Measurements from ENCODE around the gene KDM2B.

The KDM2B gene

DNA sequence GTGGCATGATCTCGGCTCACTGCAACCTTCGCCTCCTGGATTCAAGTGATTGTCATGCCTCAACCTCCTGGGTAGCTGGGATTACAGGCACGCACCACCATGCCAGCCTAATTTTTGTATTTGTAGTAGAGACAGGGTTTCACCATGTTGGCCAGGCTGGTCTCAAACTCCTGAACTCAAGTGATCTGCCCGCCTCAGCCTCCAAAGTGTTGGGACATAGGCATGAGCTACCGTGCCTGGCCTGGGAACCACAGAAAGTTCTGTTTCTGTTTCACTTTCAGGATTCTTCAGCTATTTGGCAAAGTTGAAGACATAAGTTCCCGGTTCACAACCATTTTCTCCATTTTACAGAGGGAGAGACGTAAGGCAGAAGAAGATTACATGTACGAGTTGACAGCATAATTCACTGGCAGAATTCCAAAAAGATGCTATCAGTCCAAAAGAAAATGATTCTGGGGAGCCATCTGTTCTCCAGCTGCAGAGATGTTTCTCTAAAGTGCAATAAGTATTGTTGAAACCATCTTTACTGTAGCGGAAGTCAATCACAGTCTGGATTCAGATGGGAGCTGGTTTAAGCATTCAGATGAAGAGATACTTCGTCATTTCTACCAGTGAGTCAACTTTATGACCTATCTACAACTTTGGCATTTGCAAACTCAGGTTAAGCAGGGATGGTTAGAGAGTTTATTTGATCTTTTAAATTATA, 189.1 kb downstream of the KDM2B start:
- peak; percentile 93 for TF ChIP-seq GATA2 (IDR thresholded peaks at IDR 0.05; ENCODE audit: low read depth, low read length)
- TF ChIP-seq GATA3 (IDR thresholded peaks at IDR 0.05; ENCODE audit: low read depth, low read length): peak; percentile 96

DNA sequence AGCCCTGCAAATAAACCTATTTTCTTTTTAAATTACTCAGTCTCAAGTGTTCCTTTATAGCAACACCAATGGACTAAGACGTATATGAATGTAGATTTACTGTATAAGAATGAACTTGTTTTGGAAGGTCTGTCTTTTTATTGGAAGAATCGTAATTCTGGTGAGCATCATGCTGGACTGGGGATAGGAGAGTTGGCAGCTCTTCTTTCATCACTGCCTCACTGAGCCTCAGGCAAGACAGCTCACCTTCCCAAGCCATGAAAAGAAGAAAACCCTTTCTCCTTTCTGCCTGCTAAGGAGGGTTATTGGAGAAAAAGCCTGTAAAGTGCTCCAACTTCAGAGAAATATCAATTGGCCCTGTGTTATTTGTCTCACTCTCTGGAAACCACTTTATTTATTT, 190.0 kb downstream of the KDM2B start:
- TF ChIP-seq GATA2 (IDR thresholded peaks at IDR 0.05; ENCODE audit: low read depth, low read length): no peak
- no peak for TF ChIP-seq GATA3 (IDR thresholded peaks at IDR 0.05; ENCODE audit: low read depth, low read length)

DNA sequence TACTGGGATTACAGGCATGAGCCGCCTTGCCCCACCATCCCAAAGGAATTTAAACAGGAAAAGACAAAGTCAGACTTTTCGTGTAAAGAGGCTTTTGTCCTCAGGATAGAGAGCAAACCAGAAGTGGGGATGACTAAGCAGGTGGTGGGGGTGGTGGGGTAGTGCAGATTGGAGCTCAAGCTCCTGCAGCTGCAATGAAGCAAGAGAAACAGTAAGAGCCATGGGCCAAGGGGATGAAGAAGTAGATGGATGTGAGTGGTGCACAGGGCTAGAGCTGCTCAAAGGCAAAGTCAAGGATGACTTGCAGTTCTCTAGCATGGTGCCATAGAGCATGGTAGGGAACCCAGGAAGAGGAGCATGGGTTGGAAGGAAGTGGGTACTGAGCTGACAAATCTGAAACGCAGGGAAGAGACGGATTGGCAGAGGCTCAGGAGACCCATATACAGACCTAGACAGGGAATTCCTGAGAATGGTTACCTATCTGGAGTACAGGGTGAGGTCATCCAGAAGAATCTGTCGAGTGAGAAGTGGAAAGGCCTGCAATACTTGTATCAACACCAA, 192.3 kb downstream of the KDM2B start:
- TF ChIP-seq GATA2 (IDR thresholded peaks at IDR 0.05; ENCODE audit: low read depth, low read length) (no peak), GATA3 (IDR thresholded peaks at IDR 0.05; ENCODE audit: low read depth, low read length) (no peak)

DNA sequence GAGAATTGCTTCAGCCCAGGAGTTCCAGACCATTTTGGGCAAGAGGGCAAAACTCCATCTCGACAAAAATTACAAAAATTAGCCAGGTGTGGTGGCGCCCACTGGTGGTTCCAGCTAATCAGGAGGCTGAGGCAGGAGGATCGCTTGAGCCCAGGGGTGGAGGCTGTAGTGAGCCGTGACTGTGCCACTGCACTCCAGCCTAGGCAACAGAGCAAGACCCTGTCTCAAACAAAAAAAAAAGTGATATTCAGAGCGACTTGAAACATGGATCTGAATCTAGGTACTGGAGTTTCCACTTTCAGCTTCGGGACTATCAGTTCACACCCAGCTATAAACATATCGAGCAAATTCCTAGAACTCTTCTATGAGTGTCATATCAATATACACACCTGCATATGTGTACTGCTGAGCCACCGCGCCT, 197.2 kb downstream of the KDM2B start:
- TF ChIP-seq GATA2 (IDR thresholded peaks at IDR 0.05; ENCODE audit: low read depth, low read length) (no peak), GATA3 (IDR thresholded peaks at IDR 0.05; ENCODE audit: low read depth, low read length) (no peak)

DNA sequence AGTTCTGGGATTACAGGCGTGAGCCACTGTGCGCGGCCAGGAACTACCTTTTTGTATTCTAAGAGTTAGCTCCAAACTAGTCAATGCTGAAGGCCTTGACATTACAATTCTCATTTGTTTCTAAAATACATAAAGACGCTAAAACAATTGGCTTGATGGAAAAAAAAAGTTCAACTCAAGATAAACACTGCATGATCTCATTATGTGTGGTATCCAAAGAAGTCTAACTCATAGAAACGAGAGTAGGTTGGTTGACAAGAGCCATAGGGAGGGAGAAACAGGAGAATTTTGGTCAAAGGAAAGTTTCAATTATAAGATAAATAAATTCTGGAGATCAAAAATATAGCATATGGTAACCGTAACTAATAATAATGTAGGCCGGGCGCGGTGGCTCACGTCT, 200.9 kb downstream of the KDM2B start:
- TF ChIP-seq GATA2 (IDR thresholded peaks at IDR 0.05; ENCODE audit: low read depth, low read length) (no peak), GATA3 (IDR thresholded peaks at IDR 0.05; ENCODE audit: low read depth, low read length) (no peak)

Measured in SH-SY5Y (cell line).